GM19193 (cell line): ENCODE measurements around the gene RAD51AP1.

Source experiments
- POLR2A ChIP-seq: IDR thresholded peaks from 4 replicates; pipeline ENCODE4 v1.6.1; 2011; ENCODE audit not compliant: insufficient read depth, insufficient read length; ENCODE audit errors: extremely low read depth

The RAD51AP1 gene, protein sequence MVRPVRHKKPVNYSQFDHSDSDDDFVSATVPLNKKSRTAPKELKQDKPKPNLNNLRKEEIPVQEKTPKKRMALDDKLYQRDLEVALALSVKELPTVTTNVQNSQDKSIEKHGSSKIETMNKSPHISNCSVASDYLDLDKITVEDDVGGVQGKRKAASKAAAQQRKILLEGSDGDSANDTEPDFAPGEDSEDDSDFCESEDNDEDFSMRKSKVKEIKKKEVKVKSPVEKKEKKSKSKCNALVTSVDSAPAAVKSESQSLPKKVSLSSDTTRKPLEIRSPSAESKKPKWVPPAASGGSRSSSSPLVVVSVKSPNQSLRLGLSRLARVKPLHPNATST

DNA sequence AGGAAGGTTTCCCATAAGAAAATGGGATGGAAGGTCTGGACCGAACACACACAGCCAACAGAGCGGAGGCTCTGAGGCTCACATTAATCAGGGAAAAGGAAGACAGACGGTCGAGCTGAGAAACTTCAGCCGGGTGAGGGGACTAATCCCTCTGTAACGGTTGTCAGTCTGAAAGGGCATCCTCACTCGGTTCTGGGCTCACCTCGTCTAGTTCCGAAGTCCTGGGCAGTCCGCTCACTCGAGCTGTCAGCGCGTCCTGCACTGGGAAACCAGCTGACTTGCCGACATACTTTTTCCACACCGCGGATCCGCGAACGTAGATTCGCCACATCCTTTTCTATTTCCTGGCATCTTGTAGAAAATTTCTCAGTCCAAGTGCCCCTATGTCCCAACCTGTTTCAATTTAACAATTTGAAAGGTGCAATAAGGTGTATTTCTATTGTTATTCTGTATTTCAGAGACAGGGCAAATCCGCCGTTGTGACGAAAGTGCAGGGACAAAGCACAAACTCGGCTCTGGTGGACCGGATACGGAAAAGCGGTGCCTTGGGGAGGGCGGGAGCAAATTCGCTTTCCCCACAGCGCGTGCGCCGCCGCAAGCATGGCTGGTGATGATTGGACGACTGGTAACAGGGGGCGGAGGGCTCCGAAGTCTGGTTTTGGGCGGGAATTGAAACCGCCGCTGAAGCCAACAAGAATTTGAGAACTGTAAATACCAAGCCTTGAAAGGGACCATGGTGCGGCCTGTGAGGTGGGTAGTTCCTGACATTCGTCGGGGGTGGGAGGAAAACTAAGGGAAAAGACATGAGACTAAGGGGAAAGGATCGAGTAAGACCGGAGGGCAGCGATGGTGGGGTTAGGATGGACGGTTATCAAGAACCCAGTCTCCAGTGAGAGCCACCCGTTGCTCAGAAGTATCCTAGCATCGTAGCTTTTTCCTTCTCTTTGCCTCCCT is at the start of gene RAD51AP1:
Gene RAD51AP1 (plus strand): TSS at position 684 of the 954 bp plus-strand sequence. CDS start 50 bp downstream, at position 734.
- peak; percentile 85 for TF ChIP-seq POLR2A

DNA sequence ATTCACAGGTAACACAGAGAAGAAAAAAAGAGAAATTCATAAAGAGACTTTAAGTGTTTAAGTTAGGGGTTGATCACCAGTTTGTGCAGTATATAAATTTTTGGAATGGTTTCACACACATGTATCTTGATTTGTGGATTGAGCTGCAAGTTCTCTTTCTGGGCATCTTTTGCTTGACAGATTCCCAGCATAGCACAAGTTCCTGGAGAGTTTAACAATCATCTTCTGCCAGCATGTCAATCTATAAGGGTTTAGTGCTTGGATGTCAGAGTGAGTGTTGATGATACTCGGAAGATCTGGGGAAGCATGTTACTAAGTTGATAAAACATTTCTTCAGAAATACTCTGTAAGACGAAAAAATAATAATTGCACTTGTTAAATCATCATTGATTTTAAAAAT is 49.1 kb upstream of the RAD51AP1 start:
- TF ChIP-seq POLR2A = no peak

DNA sequence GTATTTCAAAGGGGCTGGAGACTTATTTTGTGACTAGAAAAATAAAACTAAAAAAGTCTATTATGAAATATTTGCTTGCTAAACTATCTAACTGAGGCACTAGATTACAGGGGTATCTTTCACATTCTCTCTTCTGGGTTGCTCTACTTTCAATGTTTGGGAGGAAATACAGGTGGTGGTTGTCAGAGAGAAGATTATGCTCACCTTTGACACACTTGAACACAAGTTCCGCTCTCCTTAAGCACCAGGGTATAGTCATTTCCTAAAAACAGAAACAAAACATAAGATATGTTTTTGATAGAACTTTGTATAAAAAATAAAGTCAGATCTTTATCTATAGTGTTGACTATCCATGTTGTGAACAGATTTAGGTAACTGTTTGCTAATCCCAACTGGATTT is 47.7 kb upstream of the RAD51AP1 start:
- no peak for TF ChIP-seq POLR2A

DNA sequence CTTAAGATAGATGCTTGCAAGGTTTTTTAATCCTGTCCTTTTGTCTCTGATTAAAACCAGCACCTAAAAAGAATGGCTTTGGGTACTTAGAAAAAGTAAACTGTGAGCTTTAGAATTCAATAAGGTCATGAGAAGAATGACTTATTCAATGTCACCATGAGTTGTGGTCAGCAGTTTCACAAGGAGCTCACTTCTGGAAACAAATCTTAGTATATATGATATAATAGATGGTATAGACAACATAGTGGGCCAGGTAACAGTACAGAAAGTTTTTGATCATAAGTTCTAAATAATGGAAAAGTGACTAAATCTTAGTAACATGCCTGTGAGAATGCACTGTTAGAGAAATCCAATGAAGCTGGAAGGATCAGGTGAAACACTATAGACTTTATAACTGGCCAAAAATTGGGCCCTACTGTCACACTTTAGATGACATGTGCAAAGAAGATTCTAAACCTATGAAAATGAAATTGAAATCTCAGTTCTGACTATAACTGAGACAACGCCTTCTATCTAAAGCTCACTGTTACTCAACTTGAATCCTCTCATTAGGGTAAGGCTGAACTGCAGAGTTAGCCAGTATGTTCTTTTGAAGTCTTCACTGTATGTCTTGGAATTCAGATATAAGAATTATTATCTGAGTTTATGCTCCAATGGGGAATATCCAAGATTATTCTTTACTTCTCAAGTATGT is 42.4 kb upstream of the RAD51AP1 start:
- no peak for TF ChIP-seq POLR2A

DNA sequence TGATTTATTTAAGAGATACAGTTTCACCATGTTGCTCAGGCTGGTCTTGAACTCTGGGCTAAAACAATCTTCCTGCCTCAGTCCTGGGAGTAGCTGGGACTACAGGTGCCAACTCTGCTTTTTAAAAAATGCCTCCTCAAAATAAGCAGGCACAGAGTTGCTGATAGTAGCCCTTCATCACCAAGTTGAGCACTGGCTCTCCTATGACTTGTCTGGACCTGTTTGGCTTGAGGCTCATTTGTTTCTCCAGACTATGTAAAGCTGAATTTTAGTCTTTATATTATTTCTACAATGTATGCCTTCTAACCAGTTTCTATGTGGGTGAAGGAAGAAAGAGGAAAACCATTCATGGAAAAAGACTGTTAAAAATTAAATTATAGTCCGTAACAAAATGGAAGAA is 39.5 kb upstream of the RAD51AP1 start:
- no peak for TF ChIP-seq POLR2A

DNA sequence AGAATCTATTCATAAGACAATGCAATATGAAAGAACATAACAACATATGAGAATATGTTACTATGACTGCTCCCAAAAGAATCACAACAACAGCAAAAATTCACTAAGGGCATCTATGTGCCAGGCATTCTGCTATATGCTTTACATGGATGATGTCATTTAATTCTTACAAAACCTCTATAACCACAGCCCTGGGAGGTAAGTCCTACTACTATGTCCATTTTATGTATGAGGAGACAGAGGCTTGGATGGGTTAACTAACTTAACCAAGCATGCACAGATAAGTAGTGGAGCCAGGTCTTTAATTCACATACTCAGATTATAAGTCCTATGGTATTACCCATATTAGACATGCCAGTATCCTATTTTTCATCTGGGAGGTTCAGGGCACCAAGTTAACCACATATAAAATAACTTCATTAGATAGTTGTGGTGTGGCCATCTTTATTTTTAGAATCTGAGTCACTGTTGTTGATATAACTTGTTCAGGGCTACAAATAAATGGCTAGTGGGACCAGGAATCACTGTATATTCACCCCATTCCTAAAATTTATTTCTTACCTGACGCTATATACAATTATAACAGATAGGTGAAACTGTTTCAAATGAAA is 33.2 kb upstream of the RAD51AP1 start:
- TF ChIP-seq POLR2A = no peak

DNA sequence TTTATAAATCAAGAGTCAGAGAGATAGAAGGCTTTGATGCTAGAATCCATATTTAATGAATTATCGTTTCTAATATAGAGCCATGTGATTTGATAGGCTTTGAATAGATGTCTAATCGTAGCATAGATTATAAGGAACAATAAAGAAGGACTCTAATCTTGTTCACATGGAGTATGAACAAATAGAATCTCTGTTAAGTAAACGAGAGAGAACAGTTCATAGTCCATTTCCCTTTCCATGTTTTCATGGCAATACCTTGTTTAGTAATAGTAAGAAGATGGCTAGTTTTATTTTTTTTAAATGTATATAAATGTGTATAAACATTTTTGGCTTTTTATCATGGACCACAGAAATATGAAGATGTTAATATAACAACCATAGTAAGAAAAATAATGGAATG is 32.3 kb upstream of the RAD51AP1 start:
- no peak for TF ChIP-seq POLR2A

DNA sequence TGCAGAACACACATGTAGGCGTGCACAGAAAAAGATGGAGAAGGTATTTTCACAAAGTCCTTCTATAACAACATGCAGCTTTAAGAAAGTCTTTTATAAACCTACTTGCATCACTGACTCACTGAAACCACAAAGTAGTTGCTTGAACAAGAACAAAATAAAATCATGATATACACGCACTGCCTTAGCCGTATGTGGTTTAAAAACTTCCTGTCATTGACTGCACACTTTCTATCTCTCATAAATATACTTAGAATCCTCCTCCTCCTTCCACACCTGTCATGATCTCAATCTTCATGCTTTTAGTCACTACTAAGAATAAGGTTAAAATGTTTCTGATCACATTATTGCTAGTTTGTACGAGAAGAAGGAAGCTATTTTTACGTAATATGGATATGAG is 31.8 kb upstream of the RAD51AP1 start:
- no peak for TF ChIP-seq POLR2A

DNA sequence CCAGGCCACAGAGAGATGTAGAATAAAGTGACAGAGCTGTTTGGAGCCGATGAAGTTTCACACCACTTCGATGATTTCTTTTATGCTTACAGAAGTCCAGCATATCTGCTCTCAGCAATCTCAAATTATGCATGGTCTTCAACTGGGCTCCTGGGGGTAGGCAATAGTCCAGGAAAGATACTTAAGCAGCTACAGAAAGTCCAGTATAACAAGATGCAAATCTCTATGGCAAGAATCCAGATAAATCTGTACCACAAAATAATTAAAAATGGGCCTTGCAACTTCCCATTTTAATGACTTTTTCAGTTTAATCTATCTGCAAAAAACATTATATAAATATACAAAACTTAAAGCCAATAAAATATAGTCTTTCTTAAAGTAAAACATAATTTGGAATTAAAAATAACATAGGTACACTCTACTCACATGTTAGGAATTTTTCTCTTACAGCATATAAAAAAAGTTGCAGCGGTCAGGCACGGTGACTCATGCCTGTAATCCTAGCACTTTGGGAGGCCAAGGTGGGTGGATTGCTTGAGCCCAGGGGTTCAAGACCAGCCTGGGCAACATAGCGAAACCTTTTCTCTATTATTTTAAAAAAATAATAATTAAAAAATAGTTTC is 20.5 kb upstream of the RAD51AP1 start:
- no peak for TF ChIP-seq POLR2A

DNA sequence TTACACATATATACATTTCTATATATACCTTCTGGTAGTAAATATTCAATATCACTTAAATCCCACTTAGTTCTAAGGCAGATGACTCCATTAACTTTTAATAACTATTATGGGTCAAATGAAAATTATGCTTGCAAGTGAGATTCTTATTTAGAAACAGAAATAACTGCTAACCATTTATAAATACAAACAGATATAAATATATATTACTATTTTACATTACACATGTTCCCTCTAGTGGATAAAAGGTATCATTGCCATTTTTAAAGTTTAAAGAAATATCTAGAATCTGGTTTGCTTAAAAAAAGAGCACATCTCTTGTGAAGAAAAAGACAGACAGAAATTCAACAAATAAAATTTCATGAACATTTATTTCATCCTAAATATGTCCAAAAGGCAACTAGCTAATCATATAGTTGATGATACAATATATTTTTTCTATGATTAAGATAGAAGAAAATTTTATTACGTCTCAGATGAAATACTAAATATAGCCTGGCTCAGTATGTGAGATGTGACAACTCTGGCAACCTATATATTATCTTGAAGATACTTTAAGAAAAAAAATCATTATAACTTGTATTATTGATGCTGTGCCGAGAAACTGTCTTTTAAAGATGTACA is 11.7 kb upstream of the RAD51AP1 start:
- TF ChIP-seq POLR2A = no peak

DNA sequence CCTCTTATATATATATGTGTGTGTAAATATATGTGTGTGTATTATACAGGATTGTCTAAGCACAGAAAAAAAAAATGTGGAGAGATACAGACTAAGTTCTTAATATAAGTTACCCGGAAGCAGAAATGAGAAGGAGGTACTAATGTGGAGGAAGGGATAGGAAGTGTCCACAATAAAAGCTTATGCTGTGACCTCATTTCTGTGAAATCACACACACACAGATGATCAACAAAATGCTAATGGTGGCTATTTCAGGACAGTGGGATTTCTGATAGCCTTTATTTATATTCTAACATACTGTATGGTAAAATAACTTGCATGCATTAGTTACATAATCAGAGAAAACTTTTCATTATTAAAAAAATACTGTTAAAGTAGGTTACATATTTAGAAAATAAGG is 8.5 kb upstream of the RAD51AP1 start:
- no peak for TF ChIP-seq POLR2A

DNA sequence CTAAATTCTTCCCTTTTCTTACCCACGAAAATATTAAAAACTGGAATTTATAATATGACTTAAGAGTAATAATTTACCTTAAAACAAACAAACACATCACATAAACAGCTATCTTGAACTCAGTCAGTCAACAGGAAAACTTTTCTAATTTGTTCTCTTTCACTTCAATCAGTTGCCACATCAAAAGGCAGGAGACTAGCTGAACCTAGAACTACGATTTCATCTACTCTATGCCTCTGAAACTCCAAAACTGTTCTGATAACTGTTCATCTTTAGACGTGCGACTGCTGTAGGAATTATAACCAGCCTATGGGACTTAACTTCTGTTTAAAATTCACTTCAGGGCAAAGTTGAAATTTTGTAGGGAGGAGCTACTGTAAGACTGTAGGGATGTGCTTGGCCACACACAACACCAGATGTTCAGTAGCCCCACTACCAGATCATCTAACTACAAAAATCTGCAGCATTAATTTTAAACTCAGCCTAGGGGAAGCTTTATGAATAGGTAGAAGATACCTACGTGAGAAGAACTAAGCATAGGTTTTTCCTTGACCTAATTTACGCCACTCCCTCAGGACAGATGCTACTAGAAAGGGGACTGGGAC is 7.6 kb upstream of the RAD51AP1 start:
- no peak for TF ChIP-seq POLR2A

DNA sequence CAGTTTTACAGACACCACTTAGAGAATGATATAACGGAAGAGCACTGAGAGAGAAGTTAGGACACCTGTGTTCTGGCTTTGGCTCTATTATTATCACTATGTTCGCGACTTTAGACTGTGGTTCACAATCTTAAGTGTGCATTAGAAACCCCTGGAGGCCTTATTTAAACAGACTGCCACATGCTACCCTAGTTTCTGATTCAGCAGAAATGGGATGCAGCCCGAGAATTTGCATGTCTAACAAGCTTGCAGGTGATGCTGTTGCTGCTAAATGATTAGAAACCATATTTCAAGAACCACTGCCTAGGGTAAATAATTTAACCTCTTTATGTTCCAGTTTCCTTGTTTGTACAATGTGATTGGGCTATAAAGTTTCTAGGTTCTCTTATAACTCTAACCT is 3.6 kb upstream of the RAD51AP1 start:
- TF ChIP-seq POLR2A = no peak
